Sigmoid colon (tissue), 7 donors: ENCODE data around the gene ZNF138. TPM values are rescaled to one million over a fixed set of nuclear protein-coding genes. Genes with fewer than 3 reads are reported as not detected.

ENCODE experiments used
- DNase-seq: peaks from one replicate; pipeline ENCODE4 v3.0.0-alpha.2; 2019
- H3K27ac ChIP-seq, 4 donors: fragments of 200-600 bp; sonication (generic); one replicate each; pipeline ENCODE4 v1.5.1; 2016 to 2019; ENCODE audit warnings: mild to moderate bottlenecking in 1 of 4
- H3K27me3 ChIP-seq, 3 donors: fragments of 200-600 bp; sonication (generic); one replicate each; pipeline ENCODE4 v1.5.1; 2019; ENCODE audit warnings: mild to moderate bottlenecking in 1 of 3
- H3K36me3 ChIP-seq, 4 donors: fragments of 200-600 bp; sonication (generic); one replicate each; pipeline ENCODE4 v1.5.1; 2016 to 2019
- H3K4me1 ChIP-seq, 4 donors: fragments of 200-600 bp; sonication (generic); one replicate each; pipeline ENCODE4 v1.5.1; 2017 to 2019
- H3K4me3 ChIP-seq, 4 donors: fragments of 200-600 bp; sonication (generic); one replicate each; pipeline ENCODE4 v1.5.1; 2017 to 2019; ENCODE audit warnings: mild to moderate bottlenecking in 2 of 4, moderate library complexity in 1 of 4
- H3K9me3 ChIP-seq, 4 donors: fragments of 200-600 bp in 3 of 4; sonication (generic) in 3 of 4; one replicate each; pipeline versions ENCODE4 v1.5.1 to v1.6.1; 2013 to 2019
- CTCF ChIP-seq, 4 experiments: fragments of 450-650 bp in 3 of 4; fragments of 200-600 bp in 1 of 4; IDR thresholded peaks; one replicate each; pipeline ENCODE4 v1.5.1; 2016 to 2019; ENCODE audit warnings: antibody characterized with exemption in 4 of 4, mild to moderate bottlenecking in 3 of 4, moderate library complexity in 2 of 4
- EP300 ChIP-seq, 4 donors: sonication (generic); formaldehyde crosslinking; IDR thresholded peaks; one replicate each; pipeline ENCODE4 v1.6.1; 2017; ENCODE audit warnings: antibody characterized with exemption in 4 of 4
- POLR2A ChIP-seq, 2 donors: fragments of 450-650 bp; IDR thresholded peaks; one replicate each; pipeline ENCODE4 v1.6.1; 2016; ENCODE audit warnings: antibody characterized with exemption in 2 of 2, mild to moderate bottlenecking in 2 of 2, moderate library complexity in 2 of 2
- POLR2AphosphoS5 ChIP-seq, 4 donors: sonication (generic); formaldehyde crosslinking; IDR thresholded peaks; one replicate each; pipeline ENCODE4 v1.6.1; 2017; ENCODE audit warnings: antibody characterized with exemption in 4 of 4
- WGBS, 2 donors: extraction: QIAGEN DNeasy Blood & Tissue Kit; methylation state at CpG; one replicate each; pipeline ENCODE4 v1.1.7; 2013; 5-methylcytosine and 5-hydroxymethylcytosine counted together
- intact Hi-C: fragments of 100-400 bp; cut with DNase I; formaldehyde crosslinking; loops from one replicate; pipeline ENCODE4 v1.15.1; 2023
- polyA plus RNA-seq, 3 donors: library from polyadenylated mRNA; stranded (reverse); fragments of 200-250 nt; gene quantifications; one replicate each; pipeline ENCODE4 v1.2.3, GENCODE V29; 2013
- total RNA-seq, 4 donors: library from RNA; depleted of rRNA; stranded (reverse); fragments of >200 nt; gene quantifications; one replicate each; pipeline ENCODE4 v1.1.0, GENCODE V29; 2016
- donor health status: healthy with polysubstance abuse.
- donor health status: Bipolar disorder and iron deficiency.
- donor health status: healthy.

The ZNF138 gene
- 10 to 100 TPM in 2 of 4 donors, 1 to 10 TPM in 2; 8.4 to 26.0 (median 11.2) TPM for total RNA-seq
- 1 to 10 TPM; 3.9 to 6.0 (median 5.1) TPM for polyA plus RNA-seq

- 0% methylated on average over 32 of the region's 32 CpGs for WGBS, 2 donors
- peaks cover 0 to 4% (median 0%) of the 10 kb centered on the region in 4 donors for H3K36me3 ChIP-seq
- peak within 1 kb of the TSS; percentile 62 to 88 (median 72) for H3K4me3 ChIP-seq
- peak; percentile 98 for DNase-seq
- peak in 1 of 4 donors; percentile 29 for TF ChIP-seq EP300 (IDR thresholded peaks at IDR 0.05)
- peak; percentile 71 to 89 (median 87) for TF ChIP-seq POLR2AphosphoS5 (IDR thresholded peaks at IDR 0.05)
- peak in 1 of 4 experiments; percentile 28 for TF ChIP-seq CTCF (IDR thresholded peaks at IDR 0.05)
- TF ChIP-seq POLR2A (IDR thresholded peaks at IDR 0.05), result peak; percentile 54 to 61
- H3K4me1 ChIP-seq, result peaks cover 0 to 19% (median 8%) of the 10 kb centered on the region in 4 donors
- H3K27ac ChIP-seq, result peak within 1 kb of the TSS; percentile 78 to 87 (median 83)
- no peaks in the 10 kb centered on the region for H3K27me3 ChIP-seq
- H3K9me3 ChIP-seq, result no peaks in the 10 kb centered on the region
- intact Hi-C loops, result loop anchor here (5.0 to 10.0 kb wide), 3 partner anchors 93 to 230 kb away; partner anchors contain the start of genes ZNF107 and ZNF680
These were observed at the start of gene ZNF138 for GRCh38 chr7:64794171-64794844. ZNF138 (plus strand) TSS chr7:64794428; CDS start chr7:64794569, 141 bp downstream.

GRCh38 chr7:64744680-64745079 is 49.5 kb upstream of the ZNF138 start:
- TF ChIP-seq POLR2A (IDR thresholded peaks at IDR 0.05) (no peak), EP300 (IDR thresholded peaks at IDR 0.05) (no peak), CTCF (IDR thresholded peaks at IDR 0.05) (no peak), POLR2AphosphoS5 (IDR thresholded peaks at IDR 0.05) (no peak)
- no peak overlapping the region for H3K27ac ChIP-seq
- H3K9me3 ChIP-seq, result no peaks in the 10 kb centered on the region
- DNase-seq, result no peak
- intact Hi-C loops, result no loop called here
- H3K4me1 ChIP-seq, result no peaks in the 10 kb centered on the region
- WGBS, 2 donors, result 85 to 90% methylated on average over 4 of the region's 4 CpGs
- no peaks in the 10 kb centered on the region for H3K36me3 ChIP-seq
- H3K27me3 ChIP-seq, result no peaks in the 10 kb centered on the region
- no peak overlapping the region for H3K4me3 ChIP-seq

- intact Hi-C loops, result no loop called here
- Histone ChIP-seq H3K4me1 (no peaks in the 10 kb centered on the region), H3K9me3 (no peaks in the 10 kb centered on the region), H3K36me3 (no peaks in the 10 kb centered on the region), H3K4me3 (no peak overlapping the region), H3K27me3 (no peaks in the 10 kb centered on the region), H3K27ac (no peak overlapping the region)
- DNase-seq, result no peak
- TF ChIP-seq CTCF (IDR thresholded peaks at IDR 0.05) (no peak), POLR2A (IDR thresholded peaks at IDR 0.05) (no peak), EP300 (IDR thresholded peaks at IDR 0.05) (no peak), POLR2AphosphoS5 (IDR thresholded peaks at IDR 0.05) (no peak)
These were observed 46.4 kb upstream of the ZNF138 start for GRCh38 chr7:64747802-64748201.

GRCh38 chr7:64753032-64753431 is 41.2 kb upstream of the ZNF138 start:
- TF ChIP-seq POLR2AphosphoS5 (IDR thresholded peaks at IDR 0.05), result no peak
- no peak for TF ChIP-seq EP300 (IDR thresholded peaks at IDR 0.05)
- no peak for TF ChIP-seq POLR2A (IDR thresholded peaks at IDR 0.05)
- no peak for TF ChIP-seq CTCF (IDR thresholded peaks at IDR 0.05)
- Histone ChIP-seq H3K4me1 (no peaks in the 10 kb centered on the region), H3K27ac (no peak overlapping the region), H3K4me3 (no peak overlapping the region), H3K27me3 (no peaks in the 10 kb centered on the region), H3K9me3 (no peaks in the 10 kb centered on the region), H3K36me3 (no peaks in the 10 kb centered on the region)
- no peak for DNase-seq
- intact Hi-C loops, result no loop called here
- 81 to 91% methylated on average over 2 of the region's 2 CpGs for WGBS, 2 donors
